GM21528 (cell line): ENCODE data around the gene SGCD.
"Not testable (repeated sequence)": the region's sequence is repeated elsewhere in the genome, so short reads cannot be mapped to it uniquely, and the experiment has no call there.

Experiments used
- ATAC-seq: cut with Tn5 transposase; IDR thresholded peaks from one replicate; pipeline ENCODE4 v1.9.1; 2021; ENCODE audit warnings: mild to moderate bottlenecking, moderate library complexity; ENCODE audit not compliant: unreplicated experiment, low FRiP score

SGCD gene

DNA sequence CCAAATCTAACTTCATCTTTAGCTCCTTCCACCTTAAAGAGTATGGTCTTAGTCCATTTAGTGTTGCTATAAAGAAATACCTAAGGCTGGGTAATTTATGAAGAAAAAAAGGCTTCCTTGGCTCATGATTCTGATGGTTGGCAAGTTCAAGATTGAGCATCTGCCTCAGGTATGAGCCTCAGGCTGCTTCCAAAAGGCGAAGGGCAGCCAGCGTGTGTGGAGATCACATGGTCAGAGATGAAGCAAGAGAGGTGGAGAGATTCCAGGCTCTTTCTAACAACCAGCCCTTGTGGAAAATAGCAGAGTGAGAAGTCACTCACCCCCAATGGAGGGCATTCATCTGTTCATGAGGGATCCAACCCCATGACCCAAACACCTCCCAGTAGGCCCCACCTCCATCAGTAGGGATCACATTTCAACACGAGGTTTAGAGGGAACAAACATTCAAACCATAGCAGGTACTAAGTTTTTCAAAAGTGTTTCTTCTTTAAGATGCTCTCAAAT lies 225.9 kb downstream of the SGCD start:
- no peak for ATAC-seq

GRCh38 chr5:156556666-156557406 lies 229.9 kb downstream of the SGCD start:
- ATAC-seq: no peak

DNA sequence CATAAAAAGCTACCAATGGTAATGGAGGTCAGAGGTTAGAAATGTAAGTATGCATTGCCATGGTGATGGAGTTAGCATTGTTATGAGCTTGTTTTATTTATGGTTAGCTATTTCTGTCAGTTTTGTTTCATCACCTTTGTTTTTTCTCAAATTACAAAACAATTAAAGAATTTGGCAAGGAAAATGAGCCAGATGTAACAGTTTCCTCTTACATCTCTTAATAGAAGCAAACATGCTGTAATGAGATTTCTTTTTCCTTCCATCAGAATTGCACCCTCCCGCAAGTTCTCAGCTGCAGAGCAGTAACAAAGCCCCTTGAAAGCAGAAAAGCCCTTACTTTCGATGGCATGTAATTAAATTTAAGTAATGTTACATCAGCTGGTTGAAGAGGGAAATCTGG lies 233.0 kb downstream of the SGCD start:
- no peak for ATAC-seq

DNA sequence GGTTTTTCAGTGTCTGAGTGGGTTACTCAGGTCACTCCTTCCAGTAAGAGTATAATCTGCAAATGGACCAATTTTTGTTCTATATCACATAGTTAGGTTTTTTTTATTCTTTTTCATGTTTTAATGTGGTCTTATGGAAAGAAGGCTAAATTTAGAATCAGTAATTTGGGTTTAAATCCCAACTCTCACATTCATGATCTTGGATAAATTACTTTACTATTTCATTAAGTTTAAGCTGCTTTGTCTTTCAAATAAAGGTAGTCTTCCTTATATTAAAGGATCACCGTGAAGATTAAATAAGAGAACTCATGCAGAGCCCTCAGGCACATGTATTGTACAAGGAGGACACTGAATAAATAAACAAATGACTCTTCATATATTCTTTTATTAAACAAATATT lies 234.7 kb downstream of the SGCD start:
- ATAC-seq: no peak

GRCh38 chr5:156570615-156571014 lies 243.7 kb downstream of the SGCD start:
- ATAC-seq: no peak

DNA sequence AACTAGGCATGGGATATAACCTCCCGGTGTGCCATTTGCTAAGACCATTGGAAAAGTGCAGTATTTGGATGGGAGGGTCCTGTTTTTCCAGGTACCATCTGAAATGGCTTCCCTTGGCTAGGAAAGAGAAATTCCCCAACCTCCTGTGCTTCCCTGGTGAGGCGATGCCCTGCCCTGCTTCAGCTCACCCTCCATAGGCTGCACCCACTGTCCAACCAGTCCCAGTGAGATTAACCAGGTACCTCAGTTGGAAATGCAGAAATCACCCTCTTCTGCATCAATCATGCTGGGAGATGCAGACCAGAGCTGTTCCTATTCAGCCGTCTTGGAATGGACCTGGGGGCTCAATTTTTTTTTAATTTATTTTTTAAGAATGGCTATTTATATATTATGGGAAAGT lies 254.8 kb downstream of the SGCD start:
- no peak for ATAC-seq

DNA sequence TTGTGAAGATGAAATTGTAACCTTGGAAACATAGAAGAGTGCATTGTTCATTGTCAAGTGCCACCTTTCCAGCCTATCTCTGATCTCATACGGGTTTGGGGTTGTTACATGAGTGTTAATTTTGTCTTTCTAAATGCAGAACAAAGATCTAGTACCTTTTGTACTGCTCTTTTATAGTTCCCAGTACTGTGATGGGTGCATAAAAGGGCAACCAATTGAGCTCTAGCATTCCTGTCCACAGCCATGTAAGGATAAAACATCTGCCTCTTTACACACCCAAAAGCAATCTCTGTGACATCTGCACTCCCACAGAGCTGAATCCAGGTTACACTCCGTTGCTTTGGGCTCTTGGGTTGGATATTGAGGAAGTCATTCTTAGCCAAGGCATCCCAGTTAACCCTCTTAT lies 255.2 kb downstream of the SGCD start:
- ATAC-seq: no peak

GRCh38 chr5:156584871-156585270 lies 257.9 kb downstream of the SGCD start:
- ATAC-seq: no peak

GRCh38 chr5:156585999-156586398 lies 259.0 kb downstream of the SGCD start:
- ATAC-seq: no peak

GRCh38 chr5:156587012-156587411 lies 260.0 kb downstream of the SGCD start:
- ATAC-seq: no peak

- no peak for ATAC-seq
Measured at GRCh38 chr5:156588306-156588705, 261.3 kb downstream of the SGCD start.

- no peak for ATAC-seq
Measured at GRCh38 chr5:156589104-156589945, 262.4 kb downstream of the SGCD start.

DNA sequence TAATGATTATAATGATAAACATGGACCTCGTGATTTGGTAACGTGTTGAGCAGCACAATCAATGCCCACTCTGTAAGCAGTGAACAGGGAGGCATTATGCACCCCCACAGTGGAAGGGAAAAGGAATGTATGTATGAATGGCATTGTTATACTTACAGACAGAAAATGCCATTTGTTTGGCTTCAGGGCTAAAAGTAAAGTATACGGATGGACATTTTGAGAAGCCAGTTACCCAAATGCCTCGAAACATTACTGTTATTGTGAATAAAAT lies 262.9 kb downstream of the SGCD start:
- no peak for ATAC-seq

- no peak for ATAC-seq
Measured at GRCh38 chr5:156590978-156591377, 264.0 kb downstream of the SGCD start.

- ATAC-seq: no peak
Measured at GRCh38 chr5:156591631-156592030, 264.7 kb downstream of the SGCD start.

GRCh38 chr5:156593546-156593945 lies 266.6 kb downstream of the SGCD start:
- ATAC-seq: no peak

DNA sequence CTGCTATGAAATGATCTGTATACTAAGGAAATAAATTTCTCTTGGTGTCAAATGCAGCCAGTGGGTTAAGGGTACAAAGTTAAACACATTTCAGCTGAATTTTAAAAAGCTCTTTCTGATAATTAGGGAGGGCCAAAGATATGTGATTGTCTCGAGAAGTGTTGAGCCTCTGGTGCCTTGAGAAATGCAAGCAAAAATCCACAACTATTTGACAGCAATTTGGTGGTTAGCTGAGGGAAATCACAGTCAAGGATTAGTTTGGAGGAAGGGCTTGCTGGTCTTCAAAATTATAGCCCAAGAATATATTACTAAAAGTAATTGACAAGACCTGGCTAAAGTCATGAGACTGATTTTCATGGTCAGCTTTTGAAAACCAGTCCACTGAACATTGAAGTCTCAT lies 267.4 kb downstream of the SGCD start:
- ATAC-seq: no peak

DNA sequence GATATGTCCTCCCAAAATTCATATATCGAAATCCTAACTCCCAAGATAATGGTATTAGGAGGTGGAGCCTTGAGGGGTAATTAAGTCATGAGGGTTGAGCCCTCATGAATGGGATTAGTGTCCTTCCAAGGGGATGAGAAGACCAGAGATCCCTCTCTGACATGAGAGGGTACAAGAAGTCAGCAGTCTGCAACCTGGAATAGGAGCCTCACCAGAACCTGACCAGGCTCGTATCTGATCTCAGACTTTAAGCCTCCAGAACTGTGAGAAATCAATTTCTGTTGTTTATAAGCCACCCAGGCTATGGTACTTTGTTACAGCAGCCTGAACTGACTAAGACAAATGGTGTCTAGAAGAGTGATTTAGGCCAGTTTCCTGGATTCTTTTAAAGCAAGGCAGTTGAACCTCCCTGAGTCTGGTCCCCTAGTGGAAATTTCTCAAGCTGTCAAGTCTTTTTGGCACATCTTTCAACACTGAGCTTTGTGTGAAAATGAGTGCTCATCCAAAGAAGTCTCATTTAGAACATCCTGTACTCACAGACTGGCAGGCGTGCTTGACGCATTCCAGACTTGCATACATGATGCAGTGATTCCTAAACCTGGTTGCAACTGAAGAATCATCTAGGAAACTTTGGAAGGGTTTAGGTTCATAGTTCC lies 268.3 kb downstream of the SGCD start:
- ATAC-seq: no peak

DNA sequence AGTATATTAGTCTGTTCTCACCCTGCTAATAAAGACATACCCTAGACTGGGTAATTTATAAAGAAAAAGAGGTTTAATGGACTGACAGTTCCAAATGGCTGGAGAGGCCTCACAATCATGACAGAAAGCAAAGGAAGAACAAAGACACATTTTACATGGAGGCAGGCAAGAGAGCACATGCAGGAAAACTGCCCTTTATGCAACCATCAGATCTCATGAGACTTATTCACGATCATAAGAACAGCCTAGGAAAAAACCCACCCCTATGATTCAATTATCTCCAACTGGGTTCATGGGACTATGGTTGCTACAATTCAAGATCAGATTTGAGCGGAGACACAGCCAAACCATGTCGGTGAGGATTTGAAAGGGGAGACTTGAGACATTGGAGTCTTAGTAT lies 270.3 kb downstream of the SGCD start:
- no peak for ATAC-seq

DNA sequence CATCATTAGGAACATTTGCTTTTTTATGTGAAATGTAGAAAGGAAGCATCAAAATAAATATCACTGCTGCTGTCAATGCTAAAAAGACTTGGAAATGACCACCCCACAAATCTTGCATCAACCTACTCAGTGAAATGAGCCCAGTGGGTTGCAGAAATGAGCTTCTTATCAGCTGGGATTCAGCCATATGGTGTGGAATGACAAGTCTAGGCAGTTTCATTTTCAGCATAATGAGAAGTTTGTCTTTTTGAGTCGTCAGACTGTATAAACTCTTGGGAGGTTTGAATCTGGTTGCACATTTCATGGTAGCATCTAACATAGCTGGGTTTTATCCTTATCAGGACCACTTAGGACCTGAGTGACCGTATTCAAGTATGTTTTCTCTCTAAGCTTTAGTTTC lies 272.0 kb downstream of the SGCD start:
- ATAC-seq: no peak

- ATAC-seq: not testable (repeated sequence)
Measured at GRCh38 chr5:156610582-156610981, 283.6 kb downstream of the SGCD start.
